T1000 (cell line): ENCODE measurements around the gene SPTSSB.
A peak's percentile ranks its signal among the peaks of the same experiment; 100 is the strongest.

ENCODE experiments used
- DNase-seq: peaks from one replicate; lab custom pipeline; 2025; ENCODE audit warnings: mixed read lengths; lab: John Stamatoyannopoulos, UW

SPTSSB gene, protein sequence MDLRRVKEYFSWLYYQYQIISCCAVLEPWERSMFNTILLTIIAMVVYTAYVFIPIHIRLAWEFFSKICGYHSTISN

DNA sequence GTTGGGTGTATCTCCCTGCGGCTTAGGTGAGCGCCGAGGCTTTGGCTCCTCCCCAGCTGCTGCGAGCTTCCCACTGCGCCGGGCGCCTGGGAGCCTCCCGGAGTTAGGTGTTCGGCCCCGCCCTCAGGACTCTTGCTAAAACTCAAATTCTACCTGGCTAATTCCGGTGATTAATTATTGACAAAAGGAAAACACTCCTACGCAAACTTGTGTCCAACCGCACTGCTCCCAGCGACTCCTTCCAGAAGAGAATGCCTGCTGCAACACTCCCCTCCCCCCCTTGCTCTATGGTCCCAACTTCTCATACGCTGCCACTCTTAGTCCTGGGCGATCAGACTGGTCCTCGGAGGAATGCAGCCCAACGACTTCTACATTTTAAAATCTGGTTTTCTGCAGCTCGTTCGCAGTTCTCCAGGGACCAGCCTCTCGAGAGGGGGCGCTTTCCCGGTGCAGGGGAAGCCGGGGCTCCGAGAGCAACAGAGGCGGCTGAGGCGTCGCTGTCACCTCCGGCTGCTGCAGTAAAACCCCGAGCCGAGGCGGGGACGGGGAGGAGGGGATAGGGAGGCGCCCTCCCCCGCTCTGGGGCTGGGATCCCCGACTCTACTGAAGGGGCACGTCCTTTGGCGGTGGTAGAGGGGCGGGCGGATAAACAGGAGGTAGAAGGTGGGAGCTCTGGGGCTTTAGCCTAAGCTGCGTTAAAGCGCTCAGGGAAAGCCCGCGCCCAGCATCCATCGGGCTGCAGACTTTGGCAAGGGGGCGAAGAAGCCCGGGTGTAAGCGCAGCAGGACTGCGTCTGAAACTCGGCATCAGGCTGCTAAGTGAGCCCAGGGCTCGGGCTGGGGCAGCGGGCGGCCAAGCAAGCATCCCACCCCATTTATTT lies at the start of gene SPTSSB:
Gene SPTSSB (minus strand): TSS at position 77 of the 880 bp plus-strand sequence. CDS start 25,194 bp downstream, outside the sequence.
- DNase-seq, result peak; percentile 35

DNA sequence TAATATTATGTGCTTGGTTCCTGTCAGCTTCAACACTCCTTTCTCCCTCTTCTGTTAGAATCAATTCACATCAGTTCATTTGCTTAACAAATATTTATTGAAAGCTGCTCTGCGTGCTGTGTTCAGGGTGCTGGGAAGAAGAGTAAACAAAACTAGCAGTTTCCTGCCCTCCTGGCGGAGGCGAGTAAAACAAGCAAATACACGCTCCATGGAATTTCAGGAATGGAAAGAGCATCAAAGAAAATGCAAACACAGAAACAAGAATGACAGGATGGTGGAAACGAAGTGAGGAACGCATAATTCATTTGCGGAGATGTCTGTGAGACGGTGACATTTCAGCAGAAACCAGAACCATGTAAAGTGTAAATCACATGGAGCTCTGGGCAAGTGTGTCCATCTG lies 49.4 kb upstream of the SPTSSB start:
- no peak for DNase-seq

DNA sequence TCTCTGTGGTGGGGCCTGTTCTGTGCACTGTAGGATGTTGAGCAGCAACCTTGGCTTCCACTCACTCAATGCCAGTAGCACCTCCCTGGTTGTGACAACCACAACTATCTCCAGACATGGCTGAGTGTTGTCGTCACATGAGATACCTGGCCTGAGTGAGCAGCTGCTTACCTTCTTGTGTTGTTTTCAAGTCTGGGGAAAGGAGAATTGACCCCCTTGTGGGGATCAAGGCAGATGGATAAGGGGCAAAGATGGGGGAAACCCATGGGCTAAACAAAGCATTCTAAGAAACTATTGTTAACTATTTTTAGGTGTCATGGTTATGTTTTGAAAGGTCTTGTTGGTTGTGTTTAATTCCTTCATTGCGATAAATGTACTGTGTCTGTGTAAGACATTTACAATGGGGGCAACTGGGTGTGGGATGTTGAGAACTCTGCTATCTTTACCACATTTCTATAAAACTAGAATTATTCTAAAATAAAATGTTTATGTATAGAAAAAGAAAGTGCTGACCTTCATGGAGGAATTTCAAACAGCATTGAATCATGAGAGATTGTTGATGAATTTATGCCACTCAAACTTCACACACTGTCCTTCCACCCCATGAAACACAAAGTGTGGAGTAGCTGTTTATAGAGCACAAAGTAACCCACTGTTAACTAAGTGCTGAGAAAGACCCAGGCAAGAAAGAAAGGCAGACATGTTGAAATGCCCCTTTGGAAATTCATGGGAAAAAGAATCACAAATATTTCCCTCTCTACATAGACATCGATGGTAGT lies 48.4 kb upstream of the SPTSSB start:
- DNase-seq, result no peak

DNA sequence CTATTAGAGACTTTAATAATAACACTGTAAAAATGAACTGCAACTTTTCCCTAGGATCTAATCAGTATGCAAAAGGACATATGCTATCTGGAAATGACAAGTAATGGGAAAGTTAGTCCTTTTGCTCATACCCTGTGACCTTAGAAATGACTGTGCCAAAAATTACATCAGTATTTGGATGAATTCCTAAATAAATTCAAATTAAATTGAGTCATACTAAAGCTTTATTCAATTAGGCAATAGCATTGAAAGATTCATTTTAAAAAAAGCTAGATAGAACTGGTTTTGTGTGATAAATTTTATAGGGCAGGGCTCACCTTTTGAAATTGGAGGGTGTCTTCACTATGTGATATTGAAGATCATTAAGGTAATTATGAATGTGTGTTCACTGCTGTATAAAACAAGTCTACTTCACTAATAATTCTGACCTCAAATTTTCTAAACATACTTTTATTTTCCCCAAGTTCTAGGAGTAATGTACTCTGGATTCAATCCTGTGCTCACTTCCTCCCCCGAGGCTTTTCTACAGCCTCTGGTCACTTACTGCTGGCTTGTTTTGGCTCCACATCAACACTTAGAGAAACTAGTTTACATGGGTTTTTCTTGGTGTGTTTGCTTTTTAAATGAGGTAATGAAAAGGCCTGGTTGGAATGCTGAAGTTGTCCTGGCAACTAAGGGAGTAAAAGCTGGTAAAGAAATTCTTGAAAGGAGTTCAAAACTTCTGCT lies 44.4 kb upstream of the SPTSSB start:
- peak; percentile 12 for DNase-seq

DNA sequence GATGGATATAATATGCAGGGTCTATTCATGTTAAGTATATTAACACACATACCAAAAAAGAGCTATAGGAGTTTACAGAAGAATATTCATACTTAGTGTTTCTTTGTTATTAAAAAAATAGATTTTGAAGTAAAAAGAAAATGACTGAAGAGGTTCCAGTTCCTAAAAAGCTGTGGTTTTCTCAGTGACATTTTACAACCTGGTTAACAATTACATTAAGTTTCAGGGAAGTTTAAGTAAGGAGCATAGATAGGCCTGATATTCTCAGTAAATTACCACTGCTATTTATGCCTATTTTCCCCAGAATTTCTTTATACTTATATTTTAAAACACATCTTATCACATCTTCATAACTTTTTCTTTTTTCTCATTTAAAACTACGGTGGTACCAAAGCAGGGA lies 43.6 kb upstream of the SPTSSB start:
- DNase-seq, result no peak

DNA sequence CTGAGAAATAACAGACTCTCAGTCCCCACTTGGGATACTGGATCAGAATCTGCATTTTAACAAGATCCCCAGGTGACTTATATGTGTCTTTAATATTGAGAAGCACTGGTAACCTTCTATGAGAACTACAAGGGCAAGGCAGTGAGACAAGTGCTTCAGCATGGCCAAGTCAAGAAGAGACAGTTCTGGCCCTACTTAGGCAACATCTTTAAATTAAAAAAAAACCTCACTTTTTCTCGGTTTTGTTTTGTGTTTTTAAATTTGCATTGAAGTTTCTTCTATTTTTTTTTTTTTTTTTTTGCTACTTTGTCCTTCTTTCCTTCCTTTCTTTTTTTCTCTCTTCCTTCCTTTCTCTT lies 42.5 kb upstream of the SPTSSB start:
- no peak for DNase-seq

DNA sequence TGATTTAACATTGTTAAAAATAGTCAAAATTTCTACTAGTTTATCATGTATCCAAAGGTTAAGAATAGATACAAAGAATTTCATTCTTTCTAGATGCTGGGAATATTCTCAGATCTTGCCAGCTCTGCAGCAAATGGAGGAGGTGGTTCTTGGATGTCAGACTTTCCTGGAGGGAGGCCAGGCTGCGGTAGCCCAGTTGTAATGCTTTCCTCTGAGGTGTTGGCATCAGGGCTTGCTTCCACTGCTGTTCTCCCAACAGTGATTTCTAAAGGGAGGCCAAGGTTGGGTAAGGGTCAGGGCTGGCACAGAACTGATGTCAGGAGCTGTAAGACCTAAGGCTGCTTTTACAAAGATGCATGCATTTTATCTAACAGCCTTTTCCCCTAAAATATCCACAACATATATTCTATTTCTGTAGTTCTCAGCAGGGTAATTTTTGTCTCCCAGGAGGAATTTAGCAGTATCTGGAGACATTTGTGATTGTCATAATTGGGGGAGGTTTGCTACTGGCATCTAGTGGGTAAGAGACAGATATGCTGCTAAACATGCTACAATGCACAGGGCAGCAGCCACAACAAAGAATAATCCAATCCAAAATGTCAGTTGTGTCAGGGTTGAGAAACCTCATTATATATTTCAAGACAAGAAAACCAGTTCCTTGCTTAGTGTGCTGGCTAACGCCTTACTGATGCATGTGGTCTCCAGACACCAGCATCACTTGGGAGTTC lies 42.0 kb upstream of the SPTSSB start:
- DNase-seq, result no peak

DNA sequence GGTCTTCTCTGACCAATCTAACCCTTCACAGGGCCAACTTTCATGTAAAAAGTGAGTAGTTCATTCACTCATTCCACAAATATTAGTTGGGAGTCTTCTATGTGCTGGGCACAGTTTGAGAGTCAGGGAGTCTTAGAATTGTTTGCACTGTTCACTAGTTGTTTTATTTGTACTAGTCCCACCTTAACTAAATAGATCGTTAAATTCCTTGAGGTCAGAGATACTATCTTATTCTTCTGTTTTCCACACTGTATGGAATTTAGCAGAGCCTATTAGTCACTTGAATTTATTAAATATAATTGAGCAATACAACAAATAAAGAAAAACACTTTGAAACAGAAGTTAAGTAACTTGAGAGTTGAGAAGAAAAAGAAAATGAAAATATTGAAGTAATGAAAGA lies 40.8 kb upstream of the SPTSSB start:
- no peak for DNase-seq

DNA sequence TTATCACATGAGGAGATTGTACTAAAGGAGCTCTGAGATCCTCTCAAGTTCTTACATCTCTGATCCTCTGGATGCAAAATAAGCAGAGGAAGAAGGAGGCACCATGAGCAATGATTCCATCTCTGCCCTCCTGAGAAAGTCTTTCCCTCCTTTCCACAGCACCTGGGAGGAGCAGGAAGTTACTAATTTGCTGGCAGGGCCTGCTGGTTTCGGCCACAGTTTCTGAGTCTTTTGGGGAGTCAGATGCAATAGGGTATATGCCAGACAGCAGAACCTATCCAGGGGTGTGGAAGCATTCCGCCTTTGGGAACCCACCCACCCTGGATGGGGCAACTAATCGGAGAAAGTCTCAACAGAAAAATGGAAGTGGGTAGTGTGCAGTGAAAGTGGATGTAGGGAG lies 38.5 kb upstream of the SPTSSB start:
- DNase-seq, result no peak

DNA sequence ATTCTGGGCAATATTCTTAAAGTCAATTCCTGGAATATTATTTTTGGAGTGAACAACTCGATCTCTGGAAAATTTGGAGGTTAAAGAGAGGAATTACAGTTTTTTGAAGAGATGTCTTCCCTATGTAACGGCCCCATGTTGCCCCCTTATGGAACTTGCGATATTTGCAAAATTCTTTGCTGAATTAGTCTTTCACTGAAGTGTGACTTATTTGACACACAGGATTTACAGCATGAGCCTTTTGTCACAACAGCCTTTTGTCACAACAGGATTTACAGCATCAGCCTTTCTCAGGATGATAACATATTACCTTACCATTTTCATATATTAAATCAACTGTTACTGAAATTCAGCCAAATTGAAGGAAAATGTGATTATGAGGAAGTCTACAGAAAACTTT lies 37.8 kb upstream of the SPTSSB start:
- DNase-seq, result no peak

DNA sequence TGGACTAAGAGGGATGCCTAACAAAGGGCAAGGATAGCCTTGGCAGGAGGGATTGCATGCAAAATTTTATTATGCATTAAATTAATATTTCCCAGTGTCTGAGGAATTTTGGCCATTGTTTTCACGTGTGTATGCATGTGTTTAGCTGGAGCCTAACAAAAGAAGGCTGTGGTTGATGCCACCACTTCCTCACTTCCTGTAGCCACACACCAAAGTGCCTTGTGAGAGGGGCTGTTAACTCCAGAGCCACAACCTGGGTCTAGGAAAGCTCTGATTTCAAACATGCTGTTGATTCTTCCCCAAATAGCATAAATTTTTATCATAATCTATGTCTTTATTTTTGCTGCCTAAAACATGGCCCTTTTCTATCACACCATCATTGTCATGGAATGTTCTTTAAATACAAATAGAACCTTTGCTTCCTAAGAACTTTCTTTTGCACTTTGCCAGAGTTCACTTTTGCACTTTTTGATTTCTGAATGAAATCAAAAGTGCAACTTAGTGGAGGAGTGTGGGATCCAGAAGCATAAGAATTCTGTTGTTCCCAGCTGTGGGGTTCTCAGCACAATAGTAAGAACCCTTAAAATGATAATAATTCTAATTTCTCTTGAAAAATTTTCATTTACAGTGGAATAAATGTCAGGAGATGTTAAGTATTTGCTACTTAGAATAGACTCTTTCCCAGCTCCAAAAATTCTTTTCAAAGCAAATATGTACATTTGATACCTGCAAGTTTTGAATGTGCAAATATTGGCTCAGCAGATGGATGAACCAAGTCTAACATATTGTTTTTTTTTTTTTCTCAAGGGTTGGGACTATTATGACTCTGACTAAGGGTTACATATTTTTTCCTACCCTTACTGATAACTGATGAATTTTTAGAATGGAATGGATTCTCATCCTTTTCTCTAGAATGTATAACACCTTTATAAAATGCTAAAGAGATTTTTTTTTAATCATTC lies 35.6 kb upstream of the SPTSSB start:
- no peak for DNase-seq

DNA sequence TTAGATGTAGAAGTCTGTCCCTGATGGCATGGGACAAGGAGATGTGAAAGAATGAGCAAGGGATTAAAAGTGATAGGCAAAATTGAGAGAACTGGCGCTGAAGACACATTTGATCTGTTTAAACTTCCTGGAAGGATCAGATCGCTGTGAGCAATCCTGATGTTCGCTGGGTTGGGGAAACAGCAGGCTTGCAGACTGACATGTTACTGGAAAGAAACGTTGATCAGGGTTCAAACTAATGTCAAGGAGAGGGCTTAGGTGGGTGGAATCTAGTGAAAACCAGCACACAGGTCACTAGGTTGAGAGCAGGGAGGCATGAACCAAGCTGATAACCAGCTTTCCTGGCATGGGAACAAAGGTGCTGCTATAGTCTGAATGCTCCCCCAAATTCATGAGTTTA lies 34.5 kb upstream of the SPTSSB start:
- no peak for DNase-seq

DNA sequence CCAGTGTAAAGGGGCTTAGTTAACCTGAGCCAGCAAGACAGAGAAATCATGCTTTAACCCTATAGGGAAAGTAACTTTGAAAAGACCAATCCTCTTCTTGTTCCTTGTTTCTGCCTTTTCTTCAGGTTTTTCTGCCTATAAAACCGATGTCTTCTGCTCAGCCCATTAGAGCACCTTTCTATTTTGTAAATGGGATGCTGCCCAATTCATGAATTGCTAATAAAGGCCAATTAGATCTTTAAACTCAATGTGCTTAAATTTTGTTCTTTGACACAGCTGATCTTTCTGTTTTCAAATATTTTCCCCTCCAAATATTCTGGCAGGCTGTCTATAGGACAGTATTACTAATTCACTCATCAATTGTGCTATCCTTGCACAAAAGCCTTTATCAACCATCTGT lies 33.8 kb upstream of the SPTSSB start:
- no peak for DNase-seq

DNA sequence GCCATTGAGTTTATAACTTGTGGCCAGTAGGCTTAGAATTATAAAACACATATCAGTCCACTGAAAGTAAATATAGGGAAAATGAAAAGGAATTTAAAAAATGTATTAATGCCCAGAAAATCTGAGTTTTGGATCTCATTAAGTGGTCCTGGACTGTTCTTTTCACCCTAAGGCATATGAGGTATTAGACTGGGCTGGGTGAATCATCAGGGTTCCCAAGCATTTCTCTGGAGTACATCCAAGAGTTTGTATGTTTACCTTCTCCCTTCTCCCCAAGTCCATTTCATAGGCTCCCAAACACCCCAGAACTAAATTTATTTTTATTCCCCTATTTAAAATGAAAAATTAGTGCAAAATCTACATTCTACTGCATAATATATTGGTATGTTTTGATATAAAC lies 31.9 kb upstream of the SPTSSB start:
- no peak for DNase-seq

DNA sequence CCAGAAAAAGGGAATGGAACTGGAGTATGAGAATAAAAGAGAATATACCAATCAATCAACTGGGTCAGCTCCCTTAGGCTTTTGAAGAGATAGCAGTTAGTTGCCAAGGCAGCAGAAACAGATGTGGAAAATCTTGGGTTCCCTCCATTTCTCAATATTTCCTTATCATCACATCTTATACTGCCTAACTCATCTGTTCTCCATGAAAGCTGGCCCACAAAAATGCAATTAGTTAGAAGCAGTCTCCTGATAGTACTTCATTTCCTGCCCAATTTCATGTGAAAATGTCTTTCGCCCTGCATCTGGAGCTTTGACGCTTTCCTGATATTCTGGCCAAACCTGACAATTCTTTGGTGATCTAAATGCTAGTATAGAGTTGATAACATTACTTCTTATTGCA lies 30.1 kb upstream of the SPTSSB start:
- DNase-seq, result no peak

DNA sequence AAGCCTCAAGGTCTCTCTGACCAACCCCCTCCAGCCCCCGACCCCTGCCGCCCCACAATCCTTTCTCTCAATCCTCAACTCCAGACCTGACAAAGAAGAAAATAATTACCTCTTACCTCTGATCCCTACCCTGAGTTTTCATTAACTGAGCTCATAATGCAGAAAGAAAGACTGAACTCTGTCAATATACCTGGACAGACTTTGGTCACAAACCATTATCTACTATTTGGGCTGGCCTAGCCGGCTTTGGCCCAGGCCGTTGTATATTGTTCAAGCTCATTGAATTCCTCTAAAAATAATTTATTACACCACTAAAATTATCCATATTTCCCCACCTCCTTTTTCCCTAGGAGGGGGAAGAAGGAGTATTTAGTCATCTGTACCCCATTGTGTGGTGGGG lies 29.3 kb upstream of the SPTSSB start:
- DNase-seq, result no peak

DNA sequence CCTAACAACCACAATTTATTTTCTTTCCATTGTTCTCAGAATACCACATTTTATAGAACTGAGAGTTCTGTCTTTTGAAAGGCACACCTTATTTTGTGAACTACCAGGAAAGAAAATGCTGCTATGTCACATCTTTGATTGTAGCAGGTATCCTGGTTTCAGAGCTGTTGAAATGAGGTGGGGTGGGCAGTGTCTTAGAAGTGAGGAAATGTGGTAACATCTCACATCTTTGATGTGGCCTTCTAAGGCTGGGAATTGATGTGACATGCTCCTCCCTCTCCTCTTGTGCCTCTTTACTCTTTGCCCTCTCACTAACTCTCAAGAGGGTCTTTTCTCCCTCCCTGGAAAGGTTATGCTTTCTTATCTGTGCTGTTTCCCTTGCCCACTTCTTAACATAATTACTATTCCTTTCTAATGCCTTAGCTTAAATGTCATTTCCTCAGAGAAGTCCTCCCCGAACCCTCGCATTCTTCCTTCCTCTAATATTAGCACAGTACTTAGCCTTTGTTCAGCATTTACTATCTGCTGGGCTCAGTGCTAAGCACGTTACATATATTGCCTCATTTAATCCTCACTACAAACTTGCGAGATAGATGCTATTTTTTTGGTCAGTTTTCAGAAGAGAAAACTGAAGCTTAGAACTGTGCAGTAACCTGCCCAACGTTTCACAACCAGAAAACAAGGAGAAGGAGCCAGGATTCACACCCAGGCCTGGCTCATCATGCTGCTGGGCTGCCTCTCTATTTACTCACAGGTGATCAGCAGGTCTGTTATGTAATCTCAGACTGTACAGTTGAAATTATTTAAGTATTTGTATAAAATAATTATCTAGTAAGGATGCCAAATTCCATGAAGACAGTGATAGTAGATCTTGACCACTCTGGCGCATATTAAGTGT lies 24.0 kb upstream of the SPTSSB start:
- DNase-seq, result no peak

DNA sequence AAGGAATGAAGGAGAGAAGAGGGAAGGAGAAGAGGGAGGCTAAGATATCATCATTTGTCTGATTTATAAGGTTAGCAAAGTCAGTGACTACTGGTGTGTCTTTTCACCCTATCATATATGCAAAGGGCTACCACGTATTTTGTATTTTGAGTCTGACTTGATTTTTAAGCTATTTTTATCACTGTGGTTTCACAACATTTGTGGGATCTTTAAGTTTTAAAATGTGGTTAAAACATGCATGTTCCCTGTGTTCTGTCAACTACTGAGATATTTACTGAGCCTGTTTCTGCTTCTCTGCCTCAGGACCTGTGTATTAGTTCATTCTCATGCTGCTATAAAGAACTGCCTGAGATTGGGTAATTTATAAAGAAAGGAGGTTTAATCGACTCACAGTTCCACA lies 22.5 kb upstream of the SPTSSB start:
- no peak for DNase-seq

DNA sequence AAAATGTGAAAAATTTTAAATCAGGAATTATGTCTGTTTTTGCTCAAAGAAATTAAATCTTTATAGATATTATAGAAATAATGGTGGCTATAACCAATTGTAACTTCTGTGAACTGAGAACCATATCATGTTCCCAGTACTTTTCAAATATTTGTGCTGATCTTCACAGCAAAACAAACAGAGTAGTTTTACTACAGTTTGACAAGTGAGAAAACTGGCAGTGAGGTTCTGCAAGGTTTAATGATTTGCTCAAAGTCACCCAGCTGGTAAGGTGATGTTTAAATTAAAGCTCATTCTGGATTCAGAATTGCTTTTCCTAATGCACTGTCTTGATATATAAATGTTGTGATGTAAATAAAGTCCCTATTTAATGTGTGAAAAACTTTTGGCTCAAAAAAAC lies 22.0 kb upstream of the SPTSSB start:
- no peak for DNase-seq

DNA sequence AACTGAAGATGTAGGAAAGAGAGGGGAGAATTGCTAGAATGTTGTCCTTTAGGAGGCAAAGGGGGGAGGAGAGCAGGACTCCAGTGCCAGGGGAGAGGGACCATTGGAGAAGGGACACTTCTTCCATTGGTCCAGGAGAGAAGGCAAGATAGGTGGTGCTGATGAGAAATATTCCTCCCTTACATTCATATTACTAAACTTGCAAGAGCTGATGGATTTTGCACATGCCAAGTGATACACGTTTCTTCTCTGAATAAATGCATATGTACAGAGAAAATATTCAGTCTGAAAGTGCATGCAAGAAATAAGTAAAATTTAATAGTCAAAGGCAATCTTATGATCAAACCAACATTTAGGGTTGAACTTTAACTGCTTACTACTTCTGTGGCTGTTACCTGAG lies 21.5 kb upstream of the SPTSSB start:
- no peak for DNase-seq
